A549 treated with DMSO at 1 μM for 4 hours (cell line): ENCODE results near the gene MCRIP1. TPM values are rescaled to one million over a fixed set of nuclear protein-coding genes. Genes with fewer than 3 reads are reported as not detected.

Experiments
- total RNA-seq: library from RNA; stranded (reverse); fragments of 200-300 nt; extraction: Qiagen RNA extraction; gene quantifications from 5 replicates; pipeline ENCODE4 v1.2.3, GENCODE V29; 2022; ENCODE audit warnings: low read depth

Gene MCRIP1
- total RNA-seq, result 87.6 to 104 TPM (median 95.6 TPM) in 5 replicates

GRCh38 chr17:81833160-81833920 lies at the start of gene MCRIP1:
Gene MCRIP1 (minus strand): TSS chr17:81833291. CDS start chr17:81824506, 8,785 bp downstream.

GRCh38 chr17:81870981-81871386 lies 37.9 kb upstream of the MCRIP1 start, which contains the start of gene ARHGDIA:
Gene ARHGDIA (minus strand): TSS chr17:81871337. CDS start chr17:81869930, 1,407 bp downstream.

GRCh38 chr17:81859906-81860755 lies 27.0 kb upstream of the MCRIP1 start, which contains the start of gene P4HB:
Gene P4HB (minus strand): TSS chr17:81860535. CDS start chr17:81860471, 64 bp downstream.

GRCh38 chr17:81834831-81835267 lies 1.8 kb upstream of the MCRIP1 start, which contains the start of gene PPP1R27:
Gene PPP1R27 (minus strand): TSS chr17:81835050. CDS start chr17:81834953, 97 bp downstream.

GRCh38 chr17:81803728-81804558 lies 29.1 kb downstream of the MCRIP1 start, which contains the start of gene GCGR:
Gene GCGR (plus strand): TSS chr17:81804150. CDS start chr17:81809019, 4,869 bp downstream.

Other genes with a start within 250 kb of the MCRIP1 start
- 97.3 to 114 TPM (median 110 TPM) in 5 replicates for gene NPLOC4, start 196.2 kb downstream of the MCRIP1 start, total RNA-seq
- 4.4 to 6.3 TPM (median 5.9 TPM) in 5 replicates for gene TSPAN10, start 196.1 kb downstream of the MCRIP1 start, total RNA-seq
- gene PDE6G, start 176.7 kb downstream of the MCRIP1 start, total RNA-seq, result 1.8 to 2.6 TPM (median 2.5 TPM) in 5 replicates
- gene OXLD1, start 166.7 kb downstream of the MCRIP1 start, total RNA-seq, result 34.5 to 63.2 TPM (median 56.9 TPM) in 5 replicates
- gene CCDC137, start 166.6 kb downstream of the MCRIP1 start, total RNA-seq, result 58.2 to 73.9 TPM (median 66.1 TPM) in 5 replicates
- gene ARL16, start 149.5 kb downstream of the MCRIP1 start, total RNA-seq, result 48.6 to 52.2 TPM (median 50.3 TPM) in 5 replicates
- gene HGS, start 149.3 kb downstream of the MCRIP1 start, total RNA-seq, result 158 to 233 TPM (median 198 TPM) in 5 replicates
- 202 to 324 TPM (median 283 TPM) in 5 replicates for gene MRPL12, start 129.9 kb downstream of the MCRIP1 start, total RNA-seq
- 32.8 to 47.1 TPM (median 42.9 TPM) in 5 replicates for gene SLC25A10, start 121.0 kb downstream of the MCRIP1 start, total RNA-seq
- 0.26 to 0.56 TPM (median 0.38 TPM) in 5 replicates for gene GCGR, start 29.1 kb downstream of the MCRIP1 start, total RNA-seq
- gene PPP1R27, start 1.8 kb upstream of the MCRIP1 start, total RNA-seq, result 0.22 TPM in 1 of 5 replicates, not detected in the others
- 652 to 813 TPM (median 701 TPM) in 5 replicates for gene P4HB, start 27.2 kb upstream of the MCRIP1 start, total RNA-seq
- gene ARHGDIA, start 38.0 kb upstream of the MCRIP1 start, total RNA-seq, result 502 to 666 TPM (median 606 TPM) in 5 replicates
- gene ALYREF, start 58.3 kb upstream of the MCRIP1 start, total RNA-seq, result 170 to 259 TPM (median 230 TPM) in 5 replicates
- gene ANAPC11, start 58.4 kb upstream of the MCRIP1 start, total RNA-seq, result 205 to 282 TPM (median 254 TPM) in 5 replicates
- gene NPB, start 68.9 kb upstream of the MCRIP1 start, total RNA-seq, result 0.34 to 0.62 TPM (median 0.56 TPM) in 5 replicates
- gene PCYT2, start 78.1 kb upstream of the MCRIP1 start, total RNA-seq, result 14.0 to 16.6 TPM (median 15.6 TPM) in 5 replicates
- 34.9 to 52.3 TPM (median 41.3 TPM) in 5 replicates for gene SIRT7, start 84.9 kb upstream of the MCRIP1 start, total RNA-seq
- 40.9 to 49.9 TPM (median 42.9 TPM) in 5 replicates for gene MAFG, start 94.4 kb upstream of the MCRIP1 start, total RNA-seq
- gene PYCR1, start 104.0 kb upstream of the MCRIP1 start, total RNA-seq, result 72.2 to 97.2 TPM (median 89.1 TPM) in 5 replicates
- gene MYADML2, start 113.9 kb upstream of the MCRIP1 start, total RNA-seq, result not detected in 5 replicates
- gene NOTUM, start 127.9 kb upstream of the MCRIP1 start, total RNA-seq, result 0.26 to 0.59 TPM (median 0.34 TPM) in 5 replicates
- 19.1 to 31.5 TPM (median 27.7 TPM) in 5 replicates for gene ASPSCR1, start 144.3 kb upstream of the MCRIP1 start, total RNA-seq
- gene CENPX, start 189.6 kb upstream of the MCRIP1 start, total RNA-seq, result 156 to 199 TPM (median 185 TPM) in 5 replicates
- gene LRRC45, start 190.0 kb upstream of the MCRIP1 start, total RNA-seq, result 7.7 to 18.4 TPM (median 14.2 TPM) in 5 replicates
- gene RAC3, start 198.4 kb upstream of the MCRIP1 start, total RNA-seq, result 23.0 to 39.7 TPM (median 30.7 TPM) in 5 replicates
- 71.7 to 103 TPM (median 92.2 TPM) in 5 replicates for gene DCXR, start 204.4 kb upstream of the MCRIP1 start, total RNA-seq
- gene RFNG, start 218.5 kb upstream of the MCRIP1 start, total RNA-seq, result 18.6 to 24.2 TPM (median 23.3 TPM) in 5 replicates
- gene GPS1, start 218.6 kb upstream of the MCRIP1 start, total RNA-seq, result 117 to 153 TPM (median 134 TPM) in 5 replicates
- gene DUS1L, start 232.5 kb upstream of the MCRIP1 start, total RNA-seq, result 78.0 to 146 TPM (median 137 TPM) in 5 replicates